ENCODE data around the gene HIPK2. TPM values are rescaled to one million over a fixed set of nuclear protein-coding genes. Genes with fewer than 3 reads are reported as not detected.

Gene HIPK2
- total and polyA plus RNA-seq, 10 of the 15 experiments (the other 5 are each of a cell fraction or from before 2014, with no cell fraction given): 1.7 to 39.0 (median 9.4) TPM

- no peak for ATAC-seq
- Histone ChIP-seq H3K9me3 (replicated peaks; ENCODE audit: control insufficient read depth, insufficient read depth, low read length) (no peaks in the 10 kb centered on the region), H3K9ac (ENCODE audit: control insufficient read depth, insufficient read depth, low read length) (no peak overlapping the region), H3K27me3 (replicated peaks in 1 of 2; ENCODE audit: control insufficient read depth in 2 of 2, insufficient read depth in 2 of 2, low read length in 1 of 2) (no peaks in the 10 kb centered on the region), H4K20me1 (ENCODE audit: control insufficient read depth, insufficient read depth) (no peaks in the 10 kb centered on the region), H3K79me2 (ENCODE audit: control insufficient read depth, insufficient read depth, low read length) (peaks cover 2% of the 10 kb centered on the region; the same call in 1 of the 2 replicates), H3K36me3 (ENCODE audit: control insufficient read depth in 2 of 2, insufficient read depth in 2 of 2, low read length in 1 of 2) (peaks cover 5 to 8% of the 10 kb centered on the region in 2 experiments; a peak in 2 of 4 replicates), H3K4me1 (ENCODE audit: control insufficient read depth, insufficient read depth, low read length) (peaks cover 62% of the 10 kb centered on the region), H3K4me2 (ENCODE audit: control insufficient read depth, insufficient read depth) (no peak overlapping the region), H3K4me3 (no peak overlapping the region), H2AFZ (ENCODE audit: control insufficient read depth, low read depth, low read length) (no peak overlapping the region), H3K27ac (ENCODE audit: control insufficient read depth, insufficient read depth) (peak overlapping the region; percentile 34)
- no peak for FAIRE-seq
- DNase-seq (ENCODE audit: low read depth, low spot score): no peak
- 0 out of 2 replicates have a peak, but pooled peaks have one; percentile 11 for TF ChIP-seq TBL1XR1 (IDR thresholded peaks at IDR 0.05; ENCODE audit: low read depth, low read length)
- TF ChIP-seq GABPA (IDR thresholded peaks at IDR 0.05; ENCODE audit: low read depth): no peak
- no peak for TF ChIP-seq SIN3A (IDR thresholded peaks at IDR 0.05; ENCODE audit: low read depth, low read length)
- no peak for TF ChIP-seq MLLT1 (IDR thresholded peaks at IDR 0.05)
- TF ChIP-seq E4F1 (IDR thresholded peaks at IDR 0.05; ENCODE audit: borderline replicate concordance, partially characterized antibody): no peak
- peak; percentile 20; the same call in 1 of the 2 replicates for TF ChIP-seq IKZF1 (conservative IDR thresholded peaks at IDR 0.05)
- TF ChIP-seq SP1 (IDR thresholded peaks at IDR 0.05; ENCODE audit: low read depth, low read length): no peak
- peak; percentile 26 to 60; a peak in 2 of 4 replicates for TF ChIP-seq BHLHE40 (IDR thresholded peaks at IDR 0.05; ENCODE audit: borderline replicate concordance in 1 of 2, low read depth in 2 of 2, low read length in 1 of 2)
- no peak for TF ChIP-seq PAX5 (IDR thresholded peaks at IDR 0.05; ENCODE audit: borderline replicate concordance, low read depth, low read length)
- no peak for TF ChIP-seq KLF5 (IDR thresholded peaks at IDR 0.05; ENCODE audit: partially characterized antibody)
- CTCF ChIA-PET: no interaction called here
- RAD21 ChIA-PET (ENCODE audit: unreplicated experiment): interaction anchor here (1.5 kb wide), 1 partner anchor 28 kb away, joined by 5 read pairs; no protein-coding TSS in a partner anchor
- WGBS (ENCODE audit: insufficient coverage, insufficient replicate concordance, low lambda C conversion rate, missing lambda C conversion rate): 2% methylated on average over 16 of the region's 16 CpGs
- POLR2A ChIA-PET: no interaction called here
- in situ Hi-C loops (cut with MboI): no loop called here
- BruUV-seq (replicated peaks): no TSS peak
- intact Hi-C loops (cut with micrococcal nuclease; ENCODE audit: unreplicated experiment): no loop called here
- SMC1A ChIA-PET (ENCODE audit: uncharacterized antibody, unreplicated experiment): interaction anchor here (0.6 kb wide), 1 partner anchor 17 kb away, joined by 3 read pairs; no protein-coding TSS in a partner anchor
These were observed 77.1 kb downstream of the HIPK2 start for GRCh38 chr7:139700505-139701235.

Data from GM12878 (cell line).